HepG2 (cell line): ENCODE data around the gene XPO5. TPM values are rescaled to one million over a fixed set of nuclear protein-coding genes. Genes with fewer than 3 reads are reported as not detected.

Experiments
- ESRRA ChIP-seq: sonication (generic); formaldehyde crosslinking; IDR thresholded peaks from 2 replicates; pipeline ENCODE4 v1.5.1; 2020; ENCODE audit warnings: mild to moderate bottlenecking, low read depth, missing genetic modification reagents
- FOSL1 ChIP-seq: sonication (generic); formaldehyde crosslinking; IDR thresholded peaks from 2 replicates; pipeline ENCODE4 v1.9.0; 2021; ENCODE audit warnings: missing genetic modification reagents, borderline replicate concordance
- FOXA3 ChIP-seq: IDR thresholded peaks from 2 replicates; pipeline ENCODE4 v1.6.1; 2016; ENCODE audit warnings: missing genetic modification reagents, missing compliant biosample characterization
- KLF16 ChIP-seq, 2 experiments: sonication (generic) in 1 of 2; formaldehyde crosslinking in 1 of 2; IDR thresholded peaks; 2 replicates each; pipeline versions ENCODE4 v1.6.1 to v1.8.0; 2016 to 2023; ENCODE audit warnings: missing genetic modification reagents in 2 of 2, missing compliant biosample characterization in 1 of 2
- NCOR1 ChIP-seq: fragments of 200-600 bp; sonication (generic); IDR thresholded peaks from 2 replicates; pipeline ENCODE4 v1.7.0; 2017; ENCODE audit warnings: antibody characterized with exemption, low read length, borderline replicate concordance
- RARG ChIP-seq: sonication (generic); formaldehyde crosslinking; IDR thresholded peaks from 2 replicates; pipeline ENCODE4 v1.4.0; 2020; ENCODE audit warnings: low read depth, mild to moderate bottlenecking, missing genetic modification reagents
- SRF ChIP-seq: IDR thresholded peaks from 2 replicates; pipeline ENCODE4 v1.6.1; 2011; ENCODE audit warnings: mild to moderate bottlenecking, low read depth, low read length, moderate library complexity
- ZKSCAN1 ChIP-seq: fragments of 150-350 bp; IDR thresholded peaks from 2 replicates; pipeline ENCODE4 v1.6.1; 2014; ENCODE audit warnings: low read length
- ZNF143 ChIP-seq: sonication (generic); formaldehyde crosslinking; IDR thresholded peaks from 2 replicates; pipeline ENCODE4 v1.4.0; 2020; ENCODE audit warnings: missing genetic modification reagents
- ZNF224 ChIP-seq: sonication (generic); formaldehyde crosslinking; IDR thresholded peaks from 2 replicates; pipeline ENCODE4 v1.5.0; 2020; ENCODE audit warnings: mild to moderate bottlenecking, missing genetic modification reagents
- ZNF335 ChIP-seq: sonication (generic); formaldehyde crosslinking; IDR thresholded peaks from 2 replicates; pipeline ENCODE4 v1.4.0; 2020; ENCODE audit warnings: missing genetic modification reagents
- ZNF530 ChIP-seq: sonication (generic); formaldehyde crosslinking; IDR thresholded peaks from 2 replicates; pipeline ENCODE4 v1.5.0; 2020; ENCODE audit warnings: low read depth, mild to moderate bottlenecking, missing genetic modification reagents
- ZNF713 ChIP-seq: sonication (generic); formaldehyde crosslinking; IDR thresholded peaks from 2 replicates; pipeline ENCODE4 v1.4.0; 2020; ENCODE audit warnings: mild to moderate bottlenecking, missing genetic modification reagents
- ZNF878 ChIP-seq: sonication (generic); formaldehyde crosslinking; IDR thresholded peaks from 2 replicates; pipeline ENCODE4 v1.8.1; 2023; ENCODE audit warnings: mild to moderate bottlenecking, missing genetic modification reagents, moderate library complexity
- polyA plus RNA-seq, 8 experiments: library from polyadenylated mRNA; depleted of rRNA in 3 of 8; stranded (reverse) in 7 of 8; unstranded in 1 of 8; fragments of >200 nt; fragmentation: Illumina TruSeq in 4 of 8; extraction: Trizol in 4 of 8; gene quantifications; 2 replicates each; pipeline versions ENCODE4 v1.2.1 to v1.2.3, GENCODE V29; 2011 to 2016; ENCODE audit warnings: low read depth in 4 of 8, missing spikeins in 1 of 8, mixed read lengths in 1 of 8; ENCODE audit not compliant: insufficient read depth in 1 of 8
- total RNA-seq, 5 experiments: library from RNA; depleted of rRNA; stranded (reverse); fragments of >200 nt; fragmentation: Illumina TruSeq; extraction: Trizol; gene quantifications; 2 replicates each; pipeline ENCODE4 v1.2.3, GENCODE V29; 2016; ENCODE audit warnings: low read depth in 1 of 5
- TF ChIP-seq, protein P1 (sequence below): sonication (generic); formaldehyde crosslinking; IDR thresholded peaks from 2 replicates; pipeline ENCODE4 v1.4.0; 2020; ENCODE audit warnings: missing genetic modification reagents, borderline replicate concordance
- TF ChIP-seq, protein P2 (sequence below): sonication (generic); formaldehyde crosslinking; IDR thresholded peaks from 2 replicates; pipeline ENCODE4 v1.9.0; 2021; ENCODE audit warnings: mild to moderate bottlenecking, missing genetic modification reagents
- TF ChIP-seq, protein P3 (sequence below): sonication (generic); formaldehyde crosslinking; IDR thresholded peaks from 2 replicates; pipeline ENCODE4 v1.8.0; 2022; ENCODE audit warnings: low read depth, missing genetic modification reagents

XPO5 gene
- total and polyA plus RNA-seq, 2 of the 13 experiments (the other 11 are each of a cell fraction or from before 2014, with no cell fraction given) = 52.2 to 68.0 TPM

DNA sequence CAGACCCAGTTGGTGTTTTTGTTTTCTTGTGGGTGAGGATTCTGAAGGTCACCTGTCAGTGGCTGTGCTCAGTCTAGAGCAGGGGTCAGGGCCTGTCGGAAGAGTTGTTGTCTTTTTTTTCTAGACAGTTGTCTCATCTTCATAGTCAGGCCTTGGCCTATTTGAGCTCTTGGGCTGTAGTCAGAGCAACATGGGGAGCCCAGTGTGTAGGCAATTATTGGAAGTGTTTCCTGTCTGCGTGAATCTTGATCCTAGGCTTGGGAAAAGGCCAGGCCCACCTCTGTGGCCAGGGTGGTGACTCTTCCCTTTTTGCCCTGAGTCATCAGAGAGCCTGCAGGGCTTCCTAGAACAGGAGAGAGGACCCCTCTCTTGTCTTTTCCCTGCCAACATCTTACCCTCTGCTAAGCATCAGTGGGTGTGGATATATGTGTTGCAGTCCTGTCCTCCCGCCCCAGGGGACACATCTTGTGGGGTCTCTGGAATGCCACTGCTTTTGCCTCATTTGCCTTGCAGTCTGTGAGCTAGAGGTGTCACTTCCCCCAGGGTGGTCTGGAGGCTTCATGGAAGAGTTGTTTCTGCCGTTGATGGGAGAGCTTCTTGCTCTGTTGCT, 87.1 kb downstream of the XPO5 start (continued):
- TF ChIP-seq, protein P1, sequence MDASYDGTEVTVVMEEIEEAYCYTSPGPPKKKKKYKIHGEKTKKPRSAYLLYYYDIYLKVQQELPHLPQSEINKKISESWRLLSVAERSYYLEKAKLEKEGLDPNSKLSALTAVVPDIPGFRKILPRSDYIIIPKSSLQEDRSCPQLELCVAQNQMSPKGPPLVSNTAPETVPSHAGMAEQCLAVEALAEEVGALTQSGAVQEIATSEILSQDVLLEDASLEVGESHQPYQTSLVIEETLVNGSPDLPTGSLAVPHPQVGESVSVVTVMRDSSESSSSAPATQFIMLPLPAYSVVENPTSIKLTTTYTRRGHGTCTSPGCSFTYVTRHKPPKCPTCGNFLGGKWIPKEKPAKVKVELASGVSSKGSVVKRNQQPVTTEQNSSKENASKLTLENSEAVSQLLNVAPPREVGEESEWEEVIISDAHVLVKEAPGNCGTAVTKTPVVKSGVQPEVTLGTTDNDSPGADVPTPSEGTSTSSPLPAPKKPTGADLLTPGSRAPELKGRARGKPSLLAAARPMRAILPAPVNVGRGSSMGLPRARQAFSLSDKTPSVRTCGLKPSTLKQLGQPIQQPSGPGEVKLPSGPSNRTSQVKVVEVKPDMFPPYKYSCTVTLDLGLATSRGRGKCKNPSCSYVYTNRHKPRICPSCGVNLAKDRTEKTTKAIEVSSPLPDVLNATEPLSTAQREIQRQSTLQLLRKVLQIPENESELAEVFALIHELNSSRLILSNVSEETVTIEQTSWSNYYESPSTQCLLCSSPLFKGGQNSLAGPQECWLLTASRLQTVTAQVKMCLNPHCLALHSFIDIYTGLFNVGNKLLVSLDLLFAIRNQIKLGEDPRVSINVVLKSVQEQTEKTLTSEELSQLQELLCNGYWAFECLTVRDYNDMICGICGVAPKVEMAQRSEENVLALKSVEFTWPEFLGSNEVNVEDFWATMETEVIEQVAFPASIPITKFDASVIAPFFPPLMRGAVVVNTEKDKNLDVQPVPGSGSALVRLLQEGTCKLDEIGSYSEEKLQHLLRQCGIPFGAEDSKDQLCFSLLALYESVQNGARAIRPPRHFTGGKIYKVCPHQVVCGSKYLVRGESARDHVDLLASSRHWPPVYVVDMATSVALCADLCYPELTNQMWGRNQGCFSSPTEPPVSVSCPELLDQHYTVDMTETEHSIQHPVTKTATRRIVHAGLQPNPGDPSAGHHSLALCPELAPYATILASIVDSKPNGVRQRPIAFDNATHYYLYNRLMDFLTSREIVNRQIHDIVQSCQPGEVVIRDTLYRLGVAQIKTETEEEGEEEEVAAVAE (CRISPR knock-in tag) = peak; percentile 17; the same call in 1 of the 2 replicates
- TF ChIP-seq ZNF713 (CRISPR knock-in tag) (no peak), ZNF878 (CRISPR knock-in tag) (0 out of 2 replicates have a peak, but pooled peaks have one; percentile 38), FOXA3 (CRISPR knock-in tag) (peak; percentile 38; the same call in 1 of the 2 replicates), ZKSCAN1 (no peak), ZNF224 (CRISPR knock-in tag) (no peak), ZNF530 (CRISPR knock-in tag) (no peak), RARG (CRISPR knock-in tag) (no peak), ESRRA (CRISPR knock-in tag) (peak; percentile 90), SRF (no peak), KLF16 (CRISPR knock-in tag; IDR thresholded peaks at IDR 0.05) (no peak), NCOR1 (no peak), ZNF335 (0 out of 2 replicates have a peak, but pooled peaks have one; percentile 31), ZNF143 (no peak), FOSL1 (CRISPR knock-in tag) (no peak; the same call in 1 of the 2 replicates)
- TF ChIP-seq, protein P2, sequence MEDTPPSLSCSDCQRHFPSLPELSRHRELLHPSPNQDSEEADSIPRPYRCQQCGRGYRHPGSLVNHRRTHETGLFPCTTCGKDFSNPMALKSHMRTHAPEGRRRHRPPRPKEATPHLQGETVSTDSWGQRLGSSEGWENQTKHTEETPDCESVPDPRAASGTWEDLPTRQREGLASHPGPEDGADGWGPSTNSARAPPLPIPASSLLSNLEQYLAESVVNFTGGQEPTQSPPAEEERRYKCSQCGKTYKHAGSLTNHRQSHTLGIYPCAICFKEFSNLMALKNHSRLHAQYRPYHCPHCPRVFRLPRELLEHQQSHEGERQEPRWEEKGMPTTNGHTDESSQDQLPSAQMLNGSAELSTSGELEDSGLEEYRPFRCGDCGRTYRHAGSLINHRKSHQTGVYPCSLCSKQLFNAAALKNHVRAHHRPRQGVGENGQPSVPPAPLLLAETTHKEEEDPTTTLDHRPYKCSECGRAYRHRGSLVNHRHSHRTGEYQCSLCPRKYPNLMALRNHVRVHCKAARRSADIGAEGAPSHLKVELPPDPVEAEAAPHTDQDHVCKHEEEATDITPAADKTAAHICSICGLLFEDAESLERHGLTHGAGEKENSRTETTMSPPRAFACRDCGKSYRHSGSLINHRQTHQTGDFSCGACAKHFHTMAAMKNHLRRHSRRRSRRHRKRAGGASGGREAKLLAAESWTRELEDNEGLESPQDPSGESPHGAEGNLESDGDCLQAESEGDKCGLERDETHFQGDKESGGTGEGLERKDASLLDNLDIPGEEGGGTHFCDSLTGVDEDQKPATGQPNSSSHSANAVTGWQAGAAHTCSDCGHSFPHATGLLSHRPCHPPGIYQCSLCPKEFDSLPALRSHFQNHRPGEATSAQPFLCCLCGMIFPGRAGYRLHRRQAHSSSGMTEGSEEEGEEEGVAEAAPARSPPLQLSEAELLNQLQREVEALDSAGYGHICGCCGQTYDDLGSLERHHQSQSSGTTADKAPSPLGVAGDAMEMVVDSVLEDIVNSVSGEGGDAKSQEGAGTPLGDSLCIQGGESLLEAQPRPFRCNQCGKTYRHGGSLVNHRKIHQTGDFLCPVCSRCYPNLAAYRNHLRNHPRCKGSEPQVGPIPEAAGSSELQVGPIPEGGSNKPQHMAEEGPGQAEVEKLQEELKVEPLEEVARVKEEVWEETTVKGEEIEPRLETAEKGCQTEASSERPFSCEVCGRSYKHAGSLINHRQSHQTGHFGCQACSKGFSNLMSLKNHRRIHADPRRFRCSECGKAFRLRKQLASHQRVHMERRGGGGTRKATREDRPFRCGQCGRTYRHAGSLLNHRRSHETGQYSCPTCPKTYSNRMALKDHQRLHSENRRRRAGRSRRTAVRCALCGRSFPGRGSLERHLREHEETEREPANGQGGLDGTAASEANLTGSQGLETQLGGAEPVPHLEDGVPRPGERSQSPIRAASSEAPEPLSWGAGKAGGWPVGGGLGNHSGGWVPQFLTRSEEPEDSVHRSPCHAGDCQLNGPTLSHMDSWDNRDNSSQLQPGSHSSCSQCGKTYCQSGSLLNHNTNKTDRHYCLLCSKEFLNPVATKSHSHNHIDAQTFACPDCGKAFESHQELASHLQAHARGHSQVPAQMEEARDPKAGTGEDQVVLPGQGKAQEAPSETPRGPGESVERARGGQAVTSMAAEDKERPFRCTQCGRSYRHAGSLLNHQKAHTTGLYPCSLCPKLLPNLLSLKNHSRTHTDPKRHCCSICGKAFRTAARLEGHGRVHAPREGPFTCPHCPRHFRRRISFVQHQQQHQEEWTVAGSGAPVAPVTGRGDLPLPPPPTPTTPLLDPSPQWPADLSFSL (CRISPR knock-in tag) = peak; percentile 76
- TF ChIP-seq, protein P3, sequence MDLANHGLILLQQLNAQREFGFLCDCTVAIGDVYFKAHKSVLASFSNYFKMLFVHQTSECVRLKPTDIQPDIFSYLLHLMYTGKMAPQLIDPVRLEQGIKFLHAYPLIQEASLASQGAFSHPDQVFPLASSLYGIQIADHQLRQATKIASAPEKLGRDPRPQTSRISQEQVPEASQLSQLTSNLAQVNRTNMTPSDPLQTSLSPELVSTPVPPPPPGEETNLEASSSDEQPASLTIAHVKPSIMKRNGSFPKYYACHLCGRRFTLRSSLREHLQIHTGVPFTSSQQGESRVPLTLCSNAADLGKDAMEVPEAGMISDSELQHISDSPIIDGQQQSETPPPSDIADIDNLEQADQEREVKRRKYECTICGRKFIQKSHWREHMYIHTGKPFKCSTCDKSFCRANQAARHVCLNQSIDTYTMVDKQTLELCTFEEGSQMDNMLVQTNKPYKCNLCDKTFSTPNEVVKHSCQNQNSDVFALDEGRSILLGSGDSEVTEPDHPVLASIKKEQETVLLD (CRISPR knock-in tag) = no peak
